KG1 (cell line): ENCODE data around the gene PAIP2B.
"Not testable (repeated sequence)": the region's sequence is repeated elsewhere in the genome, so short reads cannot be mapped to it uniquely, and the experiment has no call there.

Source experiments
- DNase-seq: peaks from one replicate; lab custom pipeline; 2025; lab: John Stamatoyannopoulos, UW

Gene PAIP2B

GRCh38 chr2:71216501-71216900, 10.4 kb downstream of the PAIP2B start:
- DNase-seq: no peak

DNA sequence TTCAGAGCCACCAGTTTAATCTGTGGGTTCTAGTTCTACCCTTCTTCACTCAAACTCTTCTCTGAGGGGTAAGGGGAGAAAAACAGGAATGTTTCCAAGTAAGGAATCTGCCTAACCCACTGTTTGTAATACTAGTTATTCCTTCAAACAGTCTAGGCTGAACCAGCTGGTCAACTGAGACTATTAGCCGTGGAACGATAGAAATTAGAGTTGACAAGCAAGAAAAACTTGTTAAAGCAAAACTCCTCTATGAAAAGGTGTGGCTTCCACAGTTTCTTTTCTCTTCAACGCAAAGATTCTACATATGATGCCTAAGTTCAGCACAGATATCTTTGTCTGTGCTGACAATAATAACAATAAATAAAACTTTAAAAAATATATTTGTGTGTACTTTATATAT, 11.5 kb downstream of the PAIP2B start:
- DNase-seq: no peak

GRCh38 chr2:71212336-71212735, 14.6 kb downstream of the PAIP2B start:
- no peak for DNase-seq

DNA sequence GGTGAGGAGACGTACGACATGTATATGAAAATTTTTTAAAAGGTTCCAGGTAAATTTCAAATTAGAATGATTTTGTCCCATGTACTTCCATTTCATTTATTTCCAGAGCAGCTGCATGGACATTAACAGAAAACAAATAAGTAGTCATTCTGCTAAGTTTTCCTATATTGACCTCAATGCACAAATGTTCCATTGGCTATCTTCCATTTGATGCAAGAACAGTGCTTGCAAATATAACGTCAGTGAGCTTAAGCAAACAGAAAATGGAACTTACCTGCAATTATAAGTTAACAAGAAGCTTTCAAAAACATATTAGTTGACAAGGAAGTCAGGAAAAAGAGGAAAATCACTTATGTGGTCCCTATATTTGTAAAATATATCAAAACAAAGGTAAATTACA, 16.6 kb downstream of the PAIP2B start:
- no peak for DNase-seq

GRCh38 chr2:71208756-71209155, 18.1 kb downstream of the PAIP2B start:
- DNase-seq: no peak

- DNase-seq: no peak
Observed at GRCh38 chr2:71207601-71208000, 19.3 kb downstream of the PAIP2B start.

DNA sequence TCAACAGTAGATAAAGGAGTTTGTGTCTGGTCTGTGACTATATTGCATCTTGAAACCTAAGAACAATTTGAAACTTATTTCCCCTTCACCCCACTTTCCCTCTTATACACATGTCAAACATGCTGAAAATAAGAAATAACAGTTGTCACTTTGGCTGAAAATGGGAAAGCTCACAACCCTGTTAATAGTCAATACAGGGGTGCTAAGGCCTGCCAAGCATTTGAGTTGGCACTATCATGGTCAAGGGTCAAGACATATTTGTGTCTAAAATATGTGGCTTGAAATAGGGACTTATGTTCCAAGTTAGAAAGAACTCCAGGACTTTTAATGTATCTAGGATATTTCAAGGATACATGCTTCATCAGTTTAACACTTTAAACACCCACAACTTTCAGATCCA, 20.6 kb downstream of the PAIP2B start:
- DNase-seq: no peak

DNA sequence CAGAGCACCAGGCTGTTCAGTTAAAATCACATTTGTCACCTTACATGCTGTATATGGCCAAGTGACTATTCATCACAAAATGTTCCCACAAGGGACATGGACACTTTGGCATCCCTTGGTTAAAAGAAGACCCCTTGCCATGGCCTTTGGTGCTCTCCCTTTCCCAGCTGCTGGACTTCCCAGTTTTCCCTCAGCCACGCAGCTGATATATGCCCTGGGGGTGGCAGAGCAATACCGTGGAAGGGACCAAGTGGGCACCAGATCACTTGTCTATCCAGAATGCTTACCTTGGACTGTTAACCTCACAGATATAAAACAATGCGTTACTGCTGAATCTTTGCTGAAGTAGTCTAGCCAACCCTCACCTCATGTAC, 35.3 kb downstream of the PAIP2B start:
- no peak for DNase-seq

- DNase-seq: no peak
Observed at GRCh38 chr2:71190656-71191569, 36.0 kb downstream of the PAIP2B start.

DNA sequence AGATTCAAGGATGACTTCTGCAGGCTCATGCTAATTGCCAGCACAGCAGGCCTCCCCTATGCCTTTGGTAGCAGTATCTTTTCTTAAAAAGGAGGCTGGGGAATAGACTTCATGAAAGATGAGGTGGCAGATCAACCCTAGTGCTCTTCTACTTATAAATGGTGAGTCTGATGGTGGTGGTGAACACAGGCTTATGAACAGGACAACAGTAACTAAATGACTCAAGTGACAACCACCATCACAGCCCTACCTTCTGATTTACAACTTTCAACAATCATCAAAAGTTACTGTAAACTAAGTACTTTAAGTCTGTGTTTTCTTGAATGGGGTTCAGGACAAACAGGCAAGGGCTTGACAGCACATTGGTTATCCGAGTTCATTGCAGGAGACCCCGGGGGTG, 39.3 kb downstream of the PAIP2B start:
- DNase-seq: no peak

- DNase-seq: no peak
Observed at GRCh38 chr2:71186973-71187372, 39.9 kb downstream of the PAIP2B start.

GRCh38 chr2:71183306-71184115, 43.4 kb downstream of the PAIP2B start:
- not testable (repeated sequence) for DNase-seq

- DNase-seq: no peak
Observed at GRCh38 chr2:71181316-71181715, 45.6 kb downstream of the PAIP2B start.

GRCh38 chr2:71178836-71179235, 48.1 kb downstream of the PAIP2B start:
- DNase-seq: not testable (repeated sequence)

DNA sequence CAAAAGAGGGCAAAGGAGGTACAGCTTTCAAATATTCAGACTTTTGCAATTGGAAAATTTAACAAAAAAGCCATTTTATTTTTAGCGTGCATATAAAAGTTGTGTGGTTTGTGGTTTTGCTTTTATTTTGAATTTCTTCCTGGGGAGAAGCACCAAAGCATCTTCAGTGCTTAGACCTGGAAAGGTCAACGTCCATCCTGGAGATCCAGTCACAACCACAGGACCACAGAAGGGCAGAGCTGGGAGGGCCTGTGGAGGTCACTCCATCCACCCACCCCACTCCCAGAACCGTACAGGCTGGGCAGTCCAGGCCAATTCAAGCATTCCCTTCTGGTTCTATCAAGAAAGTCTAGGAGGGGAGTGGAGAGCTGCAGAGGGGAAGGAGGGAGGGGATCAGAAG, 52.7 kb downstream of the PAIP2B start:
- no peak for DNase-seq

DNA sequence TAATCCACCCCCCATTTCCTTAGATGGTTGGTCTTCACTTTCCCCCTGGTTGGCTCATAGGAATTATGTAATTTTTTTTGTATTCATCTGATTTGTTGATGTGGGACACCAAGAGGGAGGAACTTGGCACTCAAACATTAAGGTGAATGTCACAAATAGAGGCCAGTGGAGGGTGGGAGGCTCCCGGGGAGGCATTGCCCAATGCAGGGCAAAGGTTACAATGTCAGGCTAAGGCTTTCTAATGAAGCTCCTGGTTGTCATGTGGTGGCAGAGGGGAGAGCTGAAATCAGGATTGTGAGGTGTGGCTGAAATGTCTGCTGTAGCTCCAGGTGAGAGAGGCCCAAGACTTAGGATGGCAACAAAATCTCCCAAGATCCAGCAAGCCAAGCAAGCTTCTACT, 53.8 kb downstream of the PAIP2B start:
- DNase-seq: no peak

DNA sequence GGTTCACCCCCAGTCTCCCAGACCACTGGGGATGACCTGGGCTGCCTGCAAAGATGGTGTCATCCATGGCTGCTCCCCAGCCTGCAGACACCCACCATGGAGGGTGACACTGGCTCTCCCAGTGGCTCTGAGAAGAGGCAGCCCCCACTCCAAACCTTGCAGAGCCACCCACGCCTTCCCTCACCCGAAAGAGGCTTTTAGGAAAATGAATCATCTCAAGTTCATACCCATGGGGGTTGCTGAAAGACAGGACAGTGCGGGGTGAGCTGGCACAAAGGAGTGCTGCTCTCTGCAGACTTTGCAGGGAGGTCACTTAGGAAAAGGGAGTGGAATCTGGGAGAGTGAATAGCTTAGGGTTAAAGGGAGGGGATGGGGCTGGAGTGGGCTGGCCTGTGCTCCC, 60.1 kb downstream of the PAIP2B start:
- no peak for DNase-seq

DNA sequence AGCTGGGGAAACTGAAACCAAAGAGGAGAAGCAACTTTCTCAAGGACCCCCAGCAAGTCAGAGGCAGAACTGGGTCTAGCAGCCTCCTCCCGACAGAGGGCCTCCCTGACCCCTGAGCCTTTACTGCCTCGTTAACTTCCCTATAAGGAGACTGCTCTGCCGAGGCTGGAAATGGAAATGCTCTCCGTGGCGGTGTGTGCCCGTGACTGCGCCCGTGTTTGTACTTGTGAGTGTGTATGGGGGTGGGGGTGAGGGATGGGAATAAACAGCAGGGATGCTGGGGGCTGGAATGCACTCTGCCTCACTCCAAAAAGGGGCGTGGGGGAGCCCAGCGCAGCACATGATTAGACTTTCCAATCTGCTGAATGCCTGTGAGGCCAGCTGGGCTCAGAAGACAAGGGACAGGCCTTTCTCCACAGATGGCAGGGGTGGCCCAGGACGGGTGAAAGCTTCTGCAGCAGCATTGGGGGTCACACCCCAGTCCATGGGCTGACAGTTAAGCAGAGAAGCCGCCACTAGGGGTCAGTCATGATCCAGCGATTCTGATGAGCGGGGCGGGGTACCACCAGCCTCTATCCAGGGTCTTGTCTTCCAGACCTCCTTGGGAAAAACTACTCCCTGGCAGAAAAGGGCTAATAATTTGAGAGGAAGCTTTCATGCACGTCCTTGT, 69.6 kb downstream of the PAIP2B start:
- peak; percentile 6 for DNase-seq

DNA sequence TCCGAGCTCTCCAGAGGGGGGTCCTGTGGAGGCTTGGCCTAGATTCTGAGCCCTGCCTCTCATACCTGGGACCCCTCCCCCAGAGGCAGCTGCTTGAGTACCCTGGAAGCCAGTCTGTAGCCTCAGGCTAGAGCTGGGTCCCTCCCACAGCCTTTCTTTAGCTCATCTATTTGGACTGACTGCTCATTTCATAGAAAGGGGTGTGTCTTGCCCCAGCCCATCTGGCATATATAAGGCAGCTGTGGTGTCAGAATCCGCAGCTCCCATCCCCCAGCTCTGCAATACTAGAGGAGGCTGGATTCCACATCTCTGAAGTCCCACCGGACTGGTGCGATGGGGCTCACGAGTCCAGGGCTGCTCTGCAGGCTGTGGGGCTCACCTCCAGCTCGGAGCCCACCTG, 70.3 kb downstream of the PAIP2B start:
- no peak for DNase-seq

DNA sequence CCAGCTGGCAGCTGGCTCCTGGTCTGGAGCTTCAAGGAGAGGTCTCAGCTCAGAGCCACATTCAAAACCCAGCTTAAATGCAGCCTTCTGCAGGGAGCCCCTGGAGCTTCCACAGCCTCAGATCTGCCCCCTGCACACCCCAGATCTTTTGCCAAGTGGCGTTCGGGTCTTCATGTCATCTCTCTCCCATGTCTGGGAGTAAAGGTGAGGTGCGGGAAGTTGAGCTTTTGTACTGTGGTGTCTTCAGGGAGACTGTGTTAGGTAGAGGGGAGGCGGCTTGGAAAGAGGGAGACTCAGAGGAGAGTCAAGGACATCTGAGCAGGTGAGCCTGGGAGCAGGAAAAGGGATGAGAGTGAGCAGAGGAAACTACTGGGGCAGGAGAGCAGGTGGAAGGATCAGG, 71.1 kb downstream of the PAIP2B start:
- DNase-seq: no peak

GRCh38 chr2:71154798-71155197, 72.1 kb downstream of the PAIP2B start:
- no peak for DNase-seq

DNA sequence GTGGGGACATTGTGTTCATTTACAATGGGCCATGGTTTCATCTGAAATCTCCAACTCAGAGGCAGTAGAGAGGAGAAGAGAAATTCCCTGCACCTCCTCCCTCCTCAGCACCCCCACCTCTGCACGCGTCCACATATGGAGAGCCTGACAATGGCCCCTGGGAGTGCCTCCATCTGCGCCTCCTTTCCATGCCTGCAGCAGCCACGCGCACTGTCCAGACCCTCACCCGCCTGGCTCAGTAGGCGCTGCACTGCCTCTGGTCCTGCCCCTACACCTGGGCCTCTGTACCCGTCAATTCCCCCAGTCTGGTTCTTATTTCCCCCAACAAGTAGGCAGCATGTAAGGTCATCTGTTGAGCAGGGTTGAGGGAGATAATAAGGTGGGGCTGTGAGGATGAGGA, 72.6 kb downstream of the PAIP2B start:
- DNase-seq: no peak
